Measurements from ENCODE around the gene LTBP4.

LTBP4 gene

DNA sequence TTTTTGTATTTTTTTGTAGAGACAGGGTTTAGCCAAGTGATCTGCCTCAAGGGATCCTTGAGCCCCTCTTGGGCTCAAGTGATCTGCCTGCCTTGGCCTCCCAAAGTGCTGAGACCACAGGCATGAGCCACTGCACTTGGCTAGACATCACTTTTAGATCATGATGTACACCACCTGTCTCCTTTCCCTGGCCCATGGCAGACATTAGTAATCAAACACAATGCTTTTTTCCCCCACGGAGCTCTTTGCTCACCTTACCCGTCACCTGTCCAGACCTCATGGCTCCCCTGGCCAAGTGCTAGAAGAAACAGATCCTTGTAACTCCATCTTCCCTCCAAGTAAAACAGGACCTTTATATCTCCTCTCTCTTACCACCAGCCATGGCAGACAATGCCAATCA, 70.9 kb downstream of the LTBP4 start:
- no peak for TF ChIP-seq Cebpa-rat (IDR thresholded peaks at IDR 0.05)
- peaks cover 98% of the 10 kb centered on the region for H3K36me3 ChIP-seq
- no peak overlapping the region for H3K27ac ChIP-seq

DNA sequence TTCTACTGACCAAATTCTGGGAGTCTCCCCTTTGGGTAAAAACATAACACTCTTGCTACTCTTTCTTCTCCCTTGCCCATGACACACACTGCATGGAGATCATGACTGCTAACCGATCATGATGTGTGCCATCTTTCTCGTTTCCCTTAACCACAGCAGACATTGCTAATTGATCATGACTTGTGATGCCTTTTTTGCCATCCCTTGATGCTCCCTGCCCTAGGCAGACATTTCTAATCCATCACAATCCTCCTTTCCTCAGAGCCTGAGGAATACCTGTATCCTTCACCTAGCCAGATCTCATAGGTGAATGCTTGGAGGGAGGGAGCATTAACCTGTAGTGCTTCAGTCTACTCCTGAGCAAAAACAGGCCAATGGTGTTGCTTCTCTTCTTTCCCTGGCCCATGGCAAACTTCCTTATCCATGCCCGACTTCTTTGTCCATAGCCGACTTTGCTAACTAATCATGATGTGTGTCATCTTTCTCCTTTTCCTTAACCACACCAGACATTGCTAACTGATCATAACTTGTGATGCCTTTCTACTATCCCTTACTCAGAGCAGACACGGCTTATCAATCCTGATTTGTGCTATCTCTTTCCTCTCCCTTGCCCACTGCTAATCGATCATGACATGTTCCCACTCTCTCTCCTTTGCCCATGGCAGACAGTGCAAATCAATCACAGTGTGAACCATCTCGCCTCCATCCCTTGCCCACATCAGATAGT, 71.6 kb downstream of the LTBP4 start:
- no peak for TF ChIP-seq Cebpa-rat (IDR thresholded peaks at IDR 0.05)
- no peaks in the 10 kb centered on the region for H3K27me3 ChIP-seq
- H4K20me1 ChIP-seq, result no peaks in the 10 kb centered on the region
- H3K9me3 ChIP-seq, result peaks cover 23% of the 10 kb centered on the region
- no peaks in the 10 kb centered on the region for H3K4me1 ChIP-seq
- H3K27ac ChIP-seq, result no peak overlapping the region
- peaks cover 98% of the 10 kb centered on the region for H3K36me3 ChIP-seq
- no peak overlapping the region for H3K4me2 ChIP-seq
- no peak overlapping the region for H3K9ac ChIP-seq
- no peak overlapping the region for H3K4me3 ChIP-seq

More for the DNA sequence above, 70.9 kb downstream of the LTBP4 start:
- H4K20me1 ChIP-seq, result no peaks in the 10 kb centered on the region
- H3K4me3 ChIP-seq, result no peak overlapping the region
- H3K4me2 ChIP-seq, result no peak overlapping the region
- H3K27me3 ChIP-seq, result no peaks in the 10 kb centered on the region
- no peak overlapping the region for H3K9ac ChIP-seq
- H3K9me3 ChIP-seq, result peaks cover 23% of the 10 kb centered on the region
- H3K4me1 ChIP-seq, result no peaks in the 10 kb centered on the region

DNA sequence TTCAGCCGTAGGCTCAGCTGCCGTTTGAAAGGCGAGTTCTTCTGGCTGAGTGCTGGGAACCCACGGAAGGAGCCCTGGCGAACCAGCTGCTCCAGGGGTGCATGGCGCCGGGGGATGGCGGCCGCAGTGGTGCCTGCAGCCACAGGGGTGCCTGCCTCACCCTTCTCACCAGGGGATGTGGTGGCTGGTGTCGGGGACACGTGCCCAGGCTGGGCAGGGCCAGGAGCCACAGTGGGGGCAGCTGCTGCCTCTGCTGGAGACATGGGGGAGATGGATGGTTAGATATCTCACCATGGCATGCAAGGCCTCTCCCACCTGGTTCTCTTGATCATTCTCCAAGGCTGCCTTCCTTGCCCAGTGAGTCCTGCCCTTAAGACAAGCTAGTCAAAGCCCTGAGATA, 72.2 kb downstream of the LTBP4 start:
- H3K27me3 ChIP-seq, result no peaks in the 10 kb centered on the region
- no peak overlapping the region for H3K4me3 ChIP-seq
- H3K9ac ChIP-seq, result no peak overlapping the region
- H3K4me2 ChIP-seq, result no peak overlapping the region
- no peaks in the 10 kb centered on the region for H4K20me1 ChIP-seq
- H3K9me3 ChIP-seq, result peaks cover 22% of the 10 kb centered on the region
- no peaks in the 10 kb centered on the region for H3K4me1 ChIP-seq
- H3K27ac ChIP-seq, result no peak overlapping the region
- peaks cover 98% of the 10 kb centered on the region for H3K36me3 ChIP-seq
- TF ChIP-seq Cebpa-rat (IDR thresholded peaks at IDR 0.05), result no peak

GRCh38 chr19:40674291-40674690, 73.1 kb downstream of the LTBP4 start:
- Histone ChIP-seq H3K27ac (no peak overlapping the region), H3K9me3 (peaks cover 13% of the 10 kb centered on the region), H4K20me1 (no peaks in the 10 kb centered on the region), H3K27me3 (no peaks in the 10 kb centered on the region), H3K9ac (no peak overlapping the region), H3K36me3 (peaks cover 98% of the 10 kb centered on the region), H3K4me3 (no peak overlapping the region), H3K4me1 (no peaks in the 10 kb centered on the region), H3K4me2 (no peak overlapping the region)
- TF ChIP-seq Cebpa-rat (IDR thresholded peaks at IDR 0.05), result no peak

DNA sequence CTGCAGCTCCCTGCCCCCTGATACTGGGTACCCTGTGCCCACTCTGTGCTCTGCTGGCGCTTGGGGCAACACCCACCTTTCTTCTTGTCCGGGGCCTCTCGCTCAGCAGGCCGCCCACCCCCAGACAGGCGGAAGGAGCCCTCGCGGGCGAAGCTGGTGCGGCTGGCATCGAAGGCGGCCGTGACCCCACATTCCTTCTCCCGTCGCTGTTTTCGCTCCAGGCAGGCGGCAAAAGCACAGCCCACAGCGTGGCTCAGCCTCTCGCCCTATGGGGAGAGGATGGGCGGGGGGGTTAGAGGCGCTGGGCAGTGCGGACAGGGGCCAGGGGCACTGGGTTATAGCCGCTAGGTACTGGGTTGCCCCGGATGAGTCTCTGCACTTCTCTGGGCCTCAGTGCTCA, 76.0 kb downstream of the LTBP4 start:
- H3K36me3 ChIP-seq, result peaks cover 93% of the 10 kb centered on the region
- H3K27me3 ChIP-seq, result no peaks in the 10 kb centered on the region
- TF ChIP-seq Cebpa-rat (IDR thresholded peaks at IDR 0.05), result no peak
- H4K20me1 ChIP-seq, result no peaks in the 10 kb centered on the region
- no peak overlapping the region for H3K4me2 ChIP-seq
- H3K4me3 ChIP-seq, result no peak overlapping the region
- H3K4me1 ChIP-seq, result no peaks in the 10 kb centered on the region
- no peak overlapping the region for H3K9ac ChIP-seq
- H3K27ac ChIP-seq, result no peak overlapping the region
- H3K9me3 ChIP-seq, result no peaks in the 10 kb centered on the region

All from BLaER1 (cell line).